ENCODE measurements around the gene GPSM3.

- TF ChIP-seq CTCF (optimal IDR thresholded peaks at IDR 0.05 in 1 of 3, IDR thresholded peaks at IDR 0.05 in 1 of 3, conservative IDR thresholded peaks at IDR 0.05 in 1 of 3; ENCODE audit: extremely low read depth in 1 of 3, insufficient read depth in 2 of 3, low read length in 3 of 3) (no peak), EZH2 (IDR thresholded peaks at IDR 0.05; ENCODE audit: low read length) (no peak)
These were observed 2.7 kb downstream of the GPSM3 start for GRCh38 chr6:32189742-32190053.
